Thyroid gland (tissue), 4 donors: ENCODE results near the gene SLC33A1.

Experiments used
- CTCF ChIP-seq, 6 experiments: fragments of 200-600 bp in 3 of 6; fragments of 450-650 bp in 3 of 6; sonication (generic) in 3 of 6; IDR thresholded peaks; one replicate each; pipeline ENCODE4 v1.5.1; 2016 to 2019; ENCODE audit warnings: antibody characterized with exemption in 6 of 6, mild to moderate bottlenecking in 2 of 6, inconsistent platforms in 1 of 6, moderate library complexity in 1 of 6
- POLR2A ChIP-seq, 2 donors: fragments of 450-650 bp; IDR thresholded peaks; one replicate each; pipeline ENCODE4 v1.6.1; 2017; ENCODE audit warnings: antibody characterized with exemption in 2 of 2, mild to moderate bottlenecking in 2 of 2, moderate library complexity in 1 of 2

- TF ChIP-seq CTCF (IDR thresholded peaks at IDR 0.05): no peak
- TF ChIP-seq POLR2A (IDR thresholded peaks at IDR 0.05): no peak
These were observed 39.1 kb downstream of the SLC33A1 start for GRCh38 chr3:155815030-155815545.
